Activated CD8-positive, alpha-beta T cell treated with anti-CD3 and anti-CD28 coated beads, Interleukin-2, amount 10 ng/mL, durations not matched to agents 7 days and 5 days (primary cell): ENCODE measurements around the gene FAM9C. TPM values are rescaled to one million over a fixed set of nuclear protein-coding genes. Genes with fewer than 3 reads are reported as not detected.

Experiments
- ATAC-seq: fragments of 150-1000 bp; cut with Tn5 transposase; one replicate; pipeline ENCODE4 v1.10.0; 2021; ENCODE audit warnings: moderate library complexity
- CTCF ChIA-PET: fragments of 350-600 bp; sonication (Branson Sonifier 250); formaldehyde crosslinking; loops from one replicate; lab custom pipeline; 2021; ENCODE audit warnings: antibody characterized with exemption; lab: Charles Lee
- POLR2A ChIA-PET: fragments of 350-600 bp; sonication (Branson Sonifier 250); formaldehyde crosslinking; loops from one replicate; lab custom pipeline; 2021; ENCODE audit warnings: antibody characterized with exemption; lab: Charles Lee
- DNase-seq: peaks from one replicate; pipeline ENCODE4 v3.0.0-alpha.2; 2020
- H3K27ac Mint-ChIP-seq: one replicate; pipeline ENCODE4 v1.8.0; 2021; ENCODE audit warnings: mild to moderate bottlenecking, mixed read lengths
- H3K27me3 Mint-ChIP-seq: one replicate; pipeline ENCODE4 v1.8.0; 2021; ENCODE audit warnings: low read depth, mixed read lengths
- H3K36me3 Mint-ChIP-seq: one replicate; pipeline ENCODE4 v1.8.0; 2021; ENCODE audit warnings: low read depth, mixed read lengths
- H3K4me1 Mint-ChIP-seq: one replicate; pipeline ENCODE4 v1.8.0; 2021; ENCODE audit warnings: low read depth, mixed read lengths
- H3K4me3 Mint-ChIP-seq: one replicate; pipeline ENCODE4 v1.8.0; 2021; ENCODE audit warnings: mild to moderate bottlenecking, mixed read lengths
- H3K9me3 Mint-ChIP-seq: one replicate; pipeline ENCODE4 v1.8.0; 2022; ENCODE audit warnings: mixed read lengths; ENCODE audit not compliant: insufficient read depth
- total RNA-seq, 2 experiments: library from RNA; stranded (reverse); gene quantifications; one replicate each; pipeline ENCODE4 v1.2.3, GENCODE V29; 2021

The FAM9C gene
- total RNA-seq, 2 experiments from 2014 or later: not detected

DNA sequence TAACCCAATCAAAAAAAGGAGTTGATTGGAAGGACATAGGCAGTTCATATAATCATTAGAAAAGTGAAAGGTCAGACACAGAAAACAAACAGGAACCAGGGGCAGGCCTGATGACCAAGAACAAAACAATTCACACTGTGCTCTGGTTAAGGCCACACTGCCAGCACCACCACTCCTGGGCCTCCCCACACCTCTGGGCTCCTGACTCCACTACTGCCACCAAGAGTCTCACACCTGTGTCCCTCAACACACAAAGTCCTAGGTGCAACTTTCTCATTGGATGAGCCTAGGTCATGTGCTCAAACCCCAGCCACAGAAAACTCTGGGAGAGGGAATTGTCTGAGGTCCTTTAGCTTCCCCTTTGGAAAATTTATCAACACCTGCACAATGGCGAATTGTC, 11.1 kb upstream of the FAM9C start:
- ATAC-seq (no peak), DNase-seq (no peak)
- ChIA-PET CTCF (no interaction called here), POLR2A (no interaction called here)
- Mint-ChIP-seq H3K9me3 (peaks cover 3% of the 10 kb centered on the region), H3K27me3 (no peaks in the 10 kb centered on the region), H3K4me3 (no peak overlapping the region), H3K36me3 (peaks cover 28% of the 10 kb centered on the region), H3K4me1 (peaks cover 49% of the 10 kb centered on the region), H3K27ac (no peak overlapping the region)

DNA sequence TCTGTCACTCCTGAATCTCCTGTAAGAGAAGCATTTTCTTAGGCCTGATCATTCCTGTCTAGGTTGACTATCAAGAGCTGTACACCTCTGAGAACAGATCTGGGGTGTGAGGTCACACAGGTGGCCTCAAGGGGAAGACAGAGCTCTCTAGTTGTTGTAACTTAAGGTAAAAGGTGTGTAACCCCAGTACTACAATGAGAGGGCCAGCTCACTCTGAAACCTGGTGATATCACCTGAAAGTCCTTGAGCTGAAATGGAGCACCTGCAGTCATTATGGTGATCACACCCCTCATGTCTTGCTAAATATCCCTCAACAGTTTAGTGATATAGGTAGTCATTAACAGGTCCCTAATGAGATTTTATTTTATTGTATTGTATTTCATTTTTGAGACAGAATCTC, 8.8 kb upstream of the FAM9C start:
- ChIA-PET POLR2A (interaction anchor here (0.5 to 1.5 kb wide), 2 partner anchors 10 to 22 kb away, joined by 3 to 4 read pairs; no protein-coding TSS in a partner anchor), CTCF (no interaction called here)
- DNase-seq (no peak), ATAC-seq (no peak)
- Mint-ChIP-seq H3K27ac (no peak overlapping the region), H3K36me3 (peaks cover 25% of the 10 kb centered on the region), H3K27me3 (no peaks in the 10 kb centered on the region), H3K9me3 (peaks cover 3% of the 10 kb centered on the region), H3K4me1 (peaks cover 46% of the 10 kb centered on the region), H3K4me3 (no peak overlapping the region)

DNA sequence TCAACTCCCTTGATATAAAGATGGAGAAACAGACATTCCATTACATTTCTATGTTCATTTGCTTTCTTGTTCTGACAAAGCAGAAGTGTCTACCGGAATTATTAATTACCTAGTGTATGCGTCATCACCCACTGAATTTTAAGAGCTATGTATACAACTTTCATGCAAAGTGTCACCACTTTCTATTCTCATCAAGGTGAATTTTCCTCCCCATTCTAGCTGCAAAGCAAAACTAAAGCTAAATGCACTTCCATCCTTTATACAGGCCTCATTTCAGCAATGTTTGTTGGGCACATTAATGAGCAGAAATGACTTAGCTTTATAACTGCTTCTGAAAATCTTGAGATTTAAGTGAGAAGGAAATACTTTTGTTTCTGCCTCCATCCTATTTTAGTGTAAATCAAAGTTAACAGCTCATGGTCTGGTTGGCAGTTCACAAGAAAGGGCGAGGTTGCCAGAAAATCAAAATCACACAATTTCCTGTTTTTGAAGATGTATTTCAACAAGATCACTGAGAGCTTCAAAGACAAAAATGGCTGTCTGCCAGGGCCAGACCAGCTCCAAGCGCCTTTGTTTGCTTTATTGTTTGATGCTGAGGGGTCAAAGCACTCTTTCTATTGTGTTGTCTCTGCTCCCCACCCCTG, 7.2 kb upstream of the FAM9C start:
- peak; percentile 49 for ATAC-seq
- Mint-ChIP-seq H3K27me3 (no peaks in the 10 kb centered on the region), H3K36me3 (peaks cover 25% of the 10 kb centered on the region), H3K27ac (peak overlapping the region; percentile 78), H3K9me3 (peaks cover 3% of the 10 kb centered on the region), H3K4me1 (peaks cover 60% of the 10 kb centered on the region), H3K4me3 (no peak overlapping the region)
- ChIA-PET POLR2A (interaction anchor here (0.8 to 2.0 kb wide), 9 partner anchors 20 to 79 kb away, joined by 3 to 12 read pairs (median 4); no protein-coding TSS in a partner anchor), CTCF (interaction anchor here (1.3 to 1.7 kb wide), 5 partner anchors 9 to 105 kb away, joined by 3 to 9 read pairs (median 4); no protein-coding TSS in a partner anchor)
- peak; percentile 25 for DNase-seq

DNA sequence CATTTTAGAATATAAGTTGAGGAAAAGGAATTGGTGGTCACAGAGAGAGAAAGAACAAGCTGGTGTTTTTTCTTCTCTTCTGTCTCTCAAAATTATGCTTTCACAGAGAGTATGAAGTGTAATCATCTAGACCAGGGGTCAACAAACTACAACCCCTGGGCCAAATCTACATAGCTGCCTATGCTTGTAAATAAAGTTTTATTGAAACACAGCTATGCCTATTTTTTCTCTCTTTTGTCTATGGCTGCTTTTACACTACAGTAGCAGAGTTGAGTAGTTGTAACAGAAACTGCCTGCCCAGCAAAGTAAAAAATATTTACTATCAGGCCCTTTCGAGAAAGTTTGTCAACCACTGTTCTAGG, 6.7 kb upstream of the FAM9C start:
- peaks cover 3% of the 10 kb centered on the region for H3K9me3 Mint-ChIP-seq

DNA sequence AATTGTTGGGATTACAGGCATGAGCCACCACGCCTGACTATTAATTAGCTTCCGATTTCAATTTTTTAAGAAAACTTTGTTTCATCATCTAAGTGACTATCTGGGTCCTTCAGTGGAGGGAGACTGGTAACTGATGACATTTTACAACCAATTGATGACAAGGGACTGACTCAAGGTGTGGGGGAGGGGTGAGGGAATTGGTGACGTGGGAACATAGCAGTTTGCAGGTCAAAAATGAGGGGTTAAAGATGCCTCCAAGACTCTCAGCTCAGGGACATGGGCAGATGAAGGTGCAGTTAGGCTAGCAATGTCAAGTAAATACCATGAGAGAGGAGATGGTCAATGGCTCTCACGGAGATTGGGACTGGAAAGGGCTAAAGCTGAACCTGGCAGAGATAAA, 5.7 kb upstream of the FAM9C start:
- ChIA-PET CTCF (no interaction called here), POLR2A (interaction anchor here (1.0 to 1.2 kb wide), 2 partner anchors 23 to 72 kb away, joined by 3 read pairs; no protein-coding TSS in a partner anchor)
- no peak for DNase-seq
- peaks cover 60% of the 10 kb centered on the region for H3K4me1 Mint-ChIP-seq
- peaks cover 25% of the 10 kb centered on the region for H3K36me3 Mint-ChIP-seq
- ATAC-seq: no peak
- H3K27me3 Mint-ChIP-seq: no peaks in the 10 kb centered on the region
- peaks cover 3% of the 10 kb centered on the region for H3K9me3 Mint-ChIP-seq
- H3K4me3 Mint-ChIP-seq: no peak overlapping the region
- H3K27ac Mint-ChIP-seq: peak overlapping the region; percentile 71

More for the DNA sequence above, 6.7 kb upstream of the FAM9C start:
- Mint-ChIP-seq H3K27me3 (no peaks in the 10 kb centered on the region), H3K4me3 (no peak overlapping the region), H3K27ac (peak overlapping the region; percentile 78), H3K4me1 (peaks cover 64% of the 10 kb centered on the region), H3K36me3 (peaks cover 25% of the 10 kb centered on the region)
- CTCF ChIA-PET: interaction anchor here (1.3 to 1.7 kb wide), 5 partner anchors 9 to 104 kb away, joined by 3 to 9 read pairs (median 4); no protein-coding TSS in a partner anchor
- no peak for DNase-seq
- no peak for ATAC-seq
- POLR2A ChIA-PET: interaction anchor here (0.8 to 2.0 kb wide), 7 partner anchors 22 to 79 kb away, joined by 3 to 12 read pairs (median 6); no protein-coding TSS in a partner anchor

DNA sequence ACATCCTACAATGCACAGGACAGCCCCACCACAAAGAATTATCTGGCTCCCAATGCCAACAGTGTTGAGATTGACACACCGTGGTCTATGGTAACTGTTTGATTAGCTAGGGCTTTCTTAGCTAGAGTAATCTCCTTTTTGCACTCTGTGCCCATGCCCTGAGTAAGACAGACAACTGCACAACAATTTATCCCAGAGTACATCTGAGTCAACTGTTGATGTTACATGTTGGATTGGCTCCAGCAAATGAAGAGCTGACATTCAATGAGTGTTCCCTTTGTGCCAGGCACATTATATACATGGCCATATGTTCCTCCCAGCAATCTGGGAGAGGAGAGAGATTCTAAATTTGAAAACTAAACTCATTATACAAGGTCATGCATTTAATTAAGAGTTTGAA, 3.9 kb upstream of the FAM9C start:
- POLR2A ChIA-PET: interaction anchor here (1.3 kb wide), 1 partner anchor 12 kb away, joined by 3 read pairs; no protein-coding TSS in a partner anchor
- DNase-seq (no peak), ATAC-seq (no peak)
- Mint-ChIP-seq H3K9me3 (peaks cover 3% of the 10 kb centered on the region), H3K4me3 (no peak overlapping the region), H3K27me3 (no peaks in the 10 kb centered on the region), H3K27ac (no peak overlapping the region), H3K36me3 (peaks cover 20% of the 10 kb centered on the region), H3K4me1 (peaks cover 56% of the 10 kb centered on the region)
- CTCF ChIA-PET: interaction anchor here (0.9 to 1.3 kb wide), 2 partner anchors 39 to 40 kb away, joined by 3 read pairs; no protein-coding TSS in a partner anchor

DNA sequence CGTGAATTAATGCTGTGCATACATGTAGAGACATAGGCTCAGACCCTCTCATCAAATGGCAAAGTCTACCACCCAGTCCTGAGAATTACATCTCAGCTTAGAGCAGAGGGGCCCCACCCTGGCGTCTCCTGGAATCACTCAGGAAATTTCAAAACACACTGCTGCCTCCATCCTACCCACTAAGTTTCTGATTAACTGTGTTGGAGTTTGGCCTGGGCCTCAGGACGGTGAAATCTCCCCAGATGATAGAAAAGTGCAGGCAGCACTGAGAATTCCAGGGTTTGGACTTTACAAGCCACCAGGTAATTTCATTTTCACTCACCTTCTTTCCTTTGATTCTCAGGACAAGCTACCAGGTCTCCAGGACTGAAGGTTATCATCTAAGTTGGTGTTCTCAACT, 3.3 kb upstream of the FAM9C start:
- Mint-ChIP-seq H3K4me1 (peaks cover 52% of the 10 kb centered on the region), H3K4me3 (no peak overlapping the region), H3K9me3 (peaks cover 3% of the 10 kb centered on the region), H3K27ac (peak overlapping the region; percentile 40), H3K36me3 (peaks cover 17% of the 10 kb centered on the region), H3K27me3 (no peaks in the 10 kb centered on the region)
- DNase-seq (no peak), ATAC-seq (no peak)
- ChIA-PET POLR2A (interaction anchor here (1.3 kb wide), 1 partner anchor 13 kb away, joined by 3 read pairs; no protein-coding TSS in a partner anchor), CTCF (interaction anchor here (0.9 kb wide), 1 partner anchor 40 kb away, joined by 3 read pairs; no protein-coding TSS in a partner anchor)

DNA sequence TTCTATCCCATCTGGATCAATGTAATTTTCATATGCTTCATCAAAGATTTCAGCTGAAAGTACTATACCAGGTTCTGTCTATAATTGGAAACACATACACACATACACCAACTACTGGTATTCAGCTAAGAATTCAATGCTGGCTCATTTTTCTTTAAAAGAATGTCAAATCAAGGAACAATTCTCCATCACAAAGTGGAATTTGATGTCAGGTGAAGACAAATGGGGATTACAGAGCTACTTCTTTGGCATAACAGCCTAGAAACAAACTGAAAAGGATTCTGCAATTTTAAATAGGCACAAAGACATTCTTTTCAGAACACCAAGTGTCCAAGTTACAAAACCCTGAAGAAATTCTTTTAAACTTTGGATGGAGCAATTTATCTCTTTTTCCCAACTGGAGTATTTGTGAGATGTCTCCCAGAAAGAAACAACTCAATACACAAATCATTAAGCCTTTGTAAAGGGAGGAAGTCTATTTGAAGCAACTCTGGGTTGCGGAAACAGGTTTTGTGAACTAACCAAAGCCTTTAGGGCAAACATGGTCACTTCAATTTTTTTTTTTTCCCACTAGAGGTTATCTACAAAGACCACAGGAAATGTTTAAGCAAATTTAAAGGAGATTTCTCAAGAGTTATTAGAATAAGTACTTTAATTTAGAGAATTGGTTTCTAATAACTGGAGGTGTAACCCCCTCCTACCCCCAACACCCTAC, 1.9 kb upstream of the FAM9C start:
- Mint-ChIP-seq H3K9me3 (peaks cover 3% of the 10 kb centered on the region), H3K27me3 (no peaks in the 10 kb centered on the region), H3K36me3 (peaks cover 6% of the 10 kb centered on the region), H3K4me1 (peaks cover 44% of the 10 kb centered on the region), H3K4me3 (no peak overlapping the region), H3K27ac (peak overlapping the region; percentile 40)
- POLR2A ChIA-PET: interaction anchor here (0.6 kb wide), 1 partner anchor 69 kb away, joined by 3 read pairs; no protein-coding TSS in a partner anchor
- no peak for ATAC-seq
- no peak for DNase-seq
- CTCF ChIA-PET: interaction anchor here (1.0 kb wide), 1 partner anchor 16 kb away, joined by 3 read pairs; no protein-coding TSS in a partner anchor

DNA sequence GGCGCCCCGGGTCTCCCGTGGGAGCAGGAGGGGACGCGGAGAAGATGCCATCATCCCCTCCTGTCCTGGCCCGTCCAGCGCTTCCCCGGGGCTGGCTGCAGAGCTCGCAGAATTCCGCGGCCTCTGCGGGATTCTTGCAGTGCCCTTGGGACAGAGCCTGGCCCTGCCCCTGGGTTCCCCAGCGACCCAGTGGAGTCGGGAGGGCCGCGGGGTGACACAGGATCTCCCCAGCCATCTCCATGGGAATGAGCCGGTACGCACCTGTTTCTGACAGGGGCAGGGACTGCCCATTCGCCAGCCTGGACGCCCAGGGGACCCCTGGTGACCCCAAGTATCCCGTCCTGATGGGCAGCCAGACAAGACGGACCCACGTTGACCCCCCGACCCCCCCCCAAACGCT, 482 bp downstream of the FAM9C start:
- POLR2A ChIA-PET: no interaction called here
- DNase-seq: no peak
- H3K4me1 Mint-ChIP-seq: peaks cover 33% of the 10 kb centered on the region

DNA sequence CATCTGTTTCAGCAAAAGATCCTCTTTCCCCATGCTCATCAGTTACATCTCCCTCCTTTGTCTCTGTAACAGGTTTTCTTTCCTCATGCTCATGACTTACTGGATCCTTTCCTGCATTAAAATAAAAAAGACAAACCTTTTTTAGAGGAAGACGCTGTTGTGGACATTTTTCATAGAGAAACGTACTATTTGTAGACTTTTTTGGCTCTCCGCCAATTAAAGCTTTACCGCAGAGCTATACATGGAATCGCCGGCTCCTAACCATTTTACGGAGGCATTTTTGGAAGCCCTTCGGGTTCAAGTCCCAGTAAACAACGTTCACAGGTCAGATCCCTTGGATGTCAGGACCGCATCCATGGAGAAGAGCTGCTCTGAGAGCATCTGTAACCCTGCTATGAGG, 1.3 kb downstream of the FAM9C start:
- ATAC-seq (no peak), DNase-seq (no peak)
- H3K9me3 Mint-ChIP-seq: no peaks in the 10 kb centered on the region
- no peak overlapping the region for H3K4me3 Mint-ChIP-seq
- POLR2A ChIA-PET: no interaction called here
- H3K27me3 Mint-ChIP-seq: no peaks in the 10 kb centered on the region
- CTCF ChIA-PET: no interaction called here
- H3K27ac Mint-ChIP-seq: no peak overlapping the region
- peaks cover 28% of the 10 kb centered on the region for H3K4me1 Mint-ChIP-seq
- peaks cover 6% of the 10 kb centered on the region for H3K36me3 Mint-ChIP-seq

More for the DNA sequence above, 482 bp downstream of the FAM9C start:
- Mint-ChIP-seq H3K27me3 (no peaks in the 10 kb centered on the region), H3K27ac (no peak overlapping the region), H3K36me3 (peaks cover 6% of the 10 kb centered on the region), H3K4me3 (no peak overlapping the region), H3K9me3 (no peaks in the 10 kb centered on the region)
- no peak for ATAC-seq
- CTCF ChIA-PET: no interaction called here

DNA sequence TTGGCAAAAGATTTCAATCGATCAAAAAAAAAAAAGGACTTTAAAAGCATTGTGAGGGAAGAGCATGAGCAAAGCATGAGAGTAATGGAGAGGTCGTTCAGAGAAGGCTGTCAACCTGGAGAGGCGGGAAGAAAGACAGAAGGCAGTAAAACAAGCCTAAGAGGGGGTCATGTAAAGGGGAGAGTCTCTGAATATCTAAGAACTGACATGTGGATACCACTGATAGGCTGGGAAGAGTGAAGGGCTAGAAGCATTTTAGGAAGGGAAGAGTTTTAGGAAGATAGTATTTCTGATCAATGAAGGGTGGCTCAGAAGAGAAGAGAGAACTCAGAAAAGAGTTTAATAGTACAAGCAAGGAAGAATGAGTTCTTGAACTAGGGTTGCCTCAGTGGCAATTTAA, 7.5 kb downstream of the FAM9C start:
- no peaks in the 10 kb centered on the region for H3K27me3 Mint-ChIP-seq
- H3K9me3 Mint-ChIP-seq: no peaks in the 10 kb centered on the region
- no peak overlapping the region for H3K4me3 Mint-ChIP-seq
- CTCF ChIA-PET: no interaction called here
- peaks cover 6% of the 10 kb centered on the region for H3K36me3 Mint-ChIP-seq
- DNase-seq (no peak), ATAC-seq (no peak)
- POLR2A ChIA-PET: no interaction called here
- peaks cover under 1% of the 10 kb centered on the region for H3K4me1 Mint-ChIP-seq
- no peak overlapping the region for H3K27ac Mint-ChIP-seq
